ENCODE data around the gene RYR1.

DNA sequence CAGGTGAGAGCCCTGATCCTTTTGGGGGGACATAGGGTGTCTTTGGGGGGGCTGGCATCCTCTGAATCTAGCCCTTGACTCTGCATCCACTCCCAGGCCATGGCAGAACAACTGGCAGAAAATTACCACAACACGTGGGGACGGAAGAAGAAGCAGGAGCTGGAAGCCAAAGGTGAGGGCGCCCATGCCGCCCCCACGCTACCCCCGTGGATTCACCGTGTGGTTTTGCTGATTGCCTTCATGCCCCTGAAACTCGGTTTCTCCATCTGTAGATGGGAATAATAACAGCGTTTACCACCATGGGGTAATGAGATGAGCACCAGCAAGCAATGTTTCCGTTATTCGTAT is 72.9 kb downstream of the RYR1 start:
- TF ChIP-seq FOXJ3 (CRISPR knock-in tag; IDR thresholded peaks at IDR 0.05): no peak
- TF ChIP-seq SIN3A (IDR thresholded peaks at IDR 0.05; ENCODE audit: borderline replicate concordance, low read depth, low read length): no peak
- no peak for TF ChIP-seq CTCF (IDR thresholded peaks at IDR 0.05)
- TF ChIP-seq YY1 (IDR thresholded peaks at IDR 0.05; ENCODE audit: low read depth): no peak
- TF ChIP-seq MXI1 (IDR thresholded peaks at IDR 0.05; ENCODE audit: low read depth, low read length): no peak

All from SK-N-SH (cell line).